ENCODE data around the gene NT5DC3. TPM values are rescaled to one million over a fixed set of nuclear protein-coding genes. Genes with fewer than 3 reads are reported as not detected.

NT5DC3 gene
- polyA plus RNA-seq, 2 of the 4 experiments (the other 2 are of a cell fraction) = 5.2 to 5.6 TPM

GRCh38 chr12:103865151-103865730 lies 24.2 kb upstream of the NT5DC3 start:
- H3K27ac ChIP-seq = no peak overlapping the region; a peak in 1 of 6 replicates
- CTCF ChIA-PET = interaction anchor here (0.6 to 3.3 kb wide), 4 partner anchors 13 to 238 kb away, joined by 3 to 16 read pairs (median 6); no protein-coding TSS in a partner anchor
- H3K4me3 ChIP-seq = no peak overlapping the region
- POLR2A ChIA-PET = no interaction called here
- no peaks in the 10 kb centered on the region for H3K9me3 ChIP-seq
- TF ChIP-seq ATOH8 (CRISPR knock-in tag; IDR thresholded peaks at IDR 0.05; ENCODE audit: low read depth) (no peak), FOXS1 (CRISPR knock-in tag; IDR thresholded peaks at IDR 0.05) (no peak), BCL3 (IDR thresholded peaks at IDR 0.05) (no peak)
- ATAC-seq (no peak), FAIRE-seq (peak; percentile 59), DNase-seq (ENCODE audit: low read depth in 1 of 2, low spot score in 1 of 2) (no peak)
- H3K4me1 ChIP-seq = no peaks in the 10 kb centered on the region
- no peak overlapping the region for H3K4me2 ChIP-seq
- WGBS (ENCODE audit: missing lambda C conversion rate) = 87% methylated on average over 2 of the region's 2 CpGs

GRCh38 chr12:103864710-103865109 lies 23.7 kb upstream of the NT5DC3 start:
- H3K4me3 ChIP-seq = no peak overlapping the region
- no peak for DNase-seq (ENCODE audit: low read depth in 1 of 2, low spot score in 1 of 2)
- WGBS (ENCODE audit: missing lambda C conversion rate) = 97% methylated on average over 6 of the region's 6 CpGs
- ChIA-PET POLR2A (no interaction called here), CTCF (interaction anchor here (0.5 to 3.3 kb wide), 5 partner anchors 13 to 238 kb away, joined by 3 to 16 read pairs (median 5); no protein-coding TSS in a partner anchor)
- ATAC-seq = no peak
- no peaks in the 10 kb centered on the region for H3K9me3 ChIP-seq
- TF ChIP-seq NR3C1 (IDR thresholded peaks at IDR 0.05) = no peak
- TF ChIP-seq TP53 (CRISPR knock-in tag; IDR thresholded peaks at IDR 0.05) = no peak
- no peak for FAIRE-seq
- H3K27ac ChIP-seq = no peak overlapping the region; a peak in 1 of 6 replicates
- no peak overlapping the region for H3K4me2 ChIP-seq
- peaks cover 5% of the 10 kb centered on the region for H3K4me1 ChIP-seq

- FAIRE-seq = no peak
- ChIA-PET POLR2A (interaction anchor here (0.5 to 1.6 kb wide), 5 partner anchors 18 to 298 kb away, joined by 3 to 9 read pairs (median 4); partner anchors contain the start of gene NT5DC3), CTCF (interaction anchor here (1.1 to 2.9 kb wide), 3 partner anchors 12 to 77 kb away, joined by 3 to 7 read pairs (median 4); partner anchors contain the start of gene NT5DC3)
- Histone ChIP-seq H3K9me3 (no peaks in the 10 kb centered on the region), H3K4me3 (no peak overlapping the region), H3K4me2 (peak overlapping the region; percentile 61), H3K4me1 (peaks cover 27% of the 10 kb centered on the region), H3K27ac (peak overlapping the region; percentile 82 to 86)
- peak; percentile 94 for ATAC-seq
- WGBS (ENCODE audit: missing lambda C conversion rate) = 14% methylated on average over 10 of the region's 10 CpGs
- peak; percentile 73 to 93 for DNase-seq (ENCODE audit: low read depth in 1 of 2, low spot score in 1 of 2)
- no peak for TF ChIP-seq PHF8 (IDR thresholded peaks at IDR 0.05; ENCODE audit: borderline replicate concordance, low read depth)
- 0 out of 2 replicates have a peak, but pooled peaks have one; percentile 49 for TF ChIP-seq FOSL2 (IDR thresholded peaks at IDR 0.05)
- peak; percentile 78 for TF ChIP-seq FOSL2 (CRISPR knock-in tag; IDR thresholded peaks at IDR 0.05)
- peak; percentile 76; the same call in 1 of the 2 replicates for TF ChIP-seq EHF (CRISPR knock-in tag; IDR thresholded peaks at IDR 0.05)
- peak; percentile 78 for TF ChIP-seq MAX (IDR thresholded peaks at IDR 0.05)
- peak; percentile 76; the same call in 1 of the 2 replicates for TF ChIP-seq ZNF302 (CRISPR knock-in tag; IDR thresholded peaks at IDR 0.05)
- no peak for TF ChIP-seq TFCP2L1 (CRISPR knock-in tag; IDR thresholded peaks at IDR 0.05)
- TF ChIP-seq CHD2 (IDR thresholded peaks at IDR 0.05; ENCODE audit: low read length, partially characterized antibody) = no peak
- no peak for TF ChIP-seq ZC3H11A (IDR thresholded peaks at IDR 0.05)
- no peak for TF ChIP-seq RCOR1 (IDR thresholded peaks at IDR 0.05; ENCODE audit: low read depth, low read length)
- no peak for TF ChIP-seq RNF2 (IDR thresholded peaks at IDR 0.05; ENCODE audit: borderline replicate concordance, low read depth)
- peak; percentile 97 for TF ChIP-seq HOXB5 (CRISPR knock-in tag; IDR thresholded peaks at IDR 0.05)
- TF ChIP-seq ATOH8 (CRISPR knock-in tag; IDR thresholded peaks at IDR 0.05; ENCODE audit: low read depth) = peak; percentile 75; the same call in 1 of the 2 replicates
- peak; percentile 72; the same call in 1 of the 2 replicates for TF ChIP-seq HOXA7 (CRISPR knock-in tag; IDR thresholded peaks at IDR 0.05)
- peak; percentile 37; the same call in 1 of the 2 replicates for TF ChIP-seq GATA3 (IDR thresholded peaks at IDR 0.05; ENCODE audit: borderline replicate concordance)
- TF ChIP-seq POLR2AphosphoS2 (conservative IDR thresholded peaks at IDR 0.05; ENCODE audit: low read length) = no peak
- no peak for TF ChIP-seq BCL3 (IDR thresholded peaks at IDR 0.05)
- TF ChIP-seq BHLHE40 (IDR thresholded peaks at IDR 0.05; ENCODE audit: low read depth, low read length) = no peak
- TF ChIP-seq ESRRA (IDR thresholded peaks at IDR 0.05; ENCODE audit: borderline replicate concordance, low read length) = no peak
- TF ChIP-seq HES2 (IDR thresholded peaks at IDR 0.05) = no peak
- TF ChIP-seq FOSB (CRISPR knock-in tag; IDR thresholded peaks at IDR 0.05) = 0 out of 2 replicates have a peak, but pooled peaks have one; percentile 71
- TF ChIP-seq E2F6 (IDR thresholded peaks at IDR 0.05; ENCODE audit: borderline replicate concordance, low read depth) = no peak; the same call in 1 of the 2 replicates
- TF ChIP-seq ZSCAN20 (CRISPR knock-in tag; IDR thresholded peaks at IDR 0.05) = peak; percentile 80
- no peak for TF ChIP-seq CBX8 (IDR thresholded peaks at IDR 0.05)
These were observed 18.0 kb upstream of the NT5DC3 start for GRCh38 chr12:103858953-103859601.
